Pericardium fibroblast (primary cell): ENCODE measurements around the gene FLNB. TPM values are rescaled to one million over a fixed set of nuclear protein-coding genes. Genes with fewer than 3 reads are reported as not detected.

Experiments used
- total RNA-seq: library from RNA; depleted of rRNA; stranded (reverse); fragments of >200 nt; gene quantifications from 2 replicates; pipeline ENCODE4 v1.2.3, GENCODE V29; 2015

Gene FLNB, protein sequence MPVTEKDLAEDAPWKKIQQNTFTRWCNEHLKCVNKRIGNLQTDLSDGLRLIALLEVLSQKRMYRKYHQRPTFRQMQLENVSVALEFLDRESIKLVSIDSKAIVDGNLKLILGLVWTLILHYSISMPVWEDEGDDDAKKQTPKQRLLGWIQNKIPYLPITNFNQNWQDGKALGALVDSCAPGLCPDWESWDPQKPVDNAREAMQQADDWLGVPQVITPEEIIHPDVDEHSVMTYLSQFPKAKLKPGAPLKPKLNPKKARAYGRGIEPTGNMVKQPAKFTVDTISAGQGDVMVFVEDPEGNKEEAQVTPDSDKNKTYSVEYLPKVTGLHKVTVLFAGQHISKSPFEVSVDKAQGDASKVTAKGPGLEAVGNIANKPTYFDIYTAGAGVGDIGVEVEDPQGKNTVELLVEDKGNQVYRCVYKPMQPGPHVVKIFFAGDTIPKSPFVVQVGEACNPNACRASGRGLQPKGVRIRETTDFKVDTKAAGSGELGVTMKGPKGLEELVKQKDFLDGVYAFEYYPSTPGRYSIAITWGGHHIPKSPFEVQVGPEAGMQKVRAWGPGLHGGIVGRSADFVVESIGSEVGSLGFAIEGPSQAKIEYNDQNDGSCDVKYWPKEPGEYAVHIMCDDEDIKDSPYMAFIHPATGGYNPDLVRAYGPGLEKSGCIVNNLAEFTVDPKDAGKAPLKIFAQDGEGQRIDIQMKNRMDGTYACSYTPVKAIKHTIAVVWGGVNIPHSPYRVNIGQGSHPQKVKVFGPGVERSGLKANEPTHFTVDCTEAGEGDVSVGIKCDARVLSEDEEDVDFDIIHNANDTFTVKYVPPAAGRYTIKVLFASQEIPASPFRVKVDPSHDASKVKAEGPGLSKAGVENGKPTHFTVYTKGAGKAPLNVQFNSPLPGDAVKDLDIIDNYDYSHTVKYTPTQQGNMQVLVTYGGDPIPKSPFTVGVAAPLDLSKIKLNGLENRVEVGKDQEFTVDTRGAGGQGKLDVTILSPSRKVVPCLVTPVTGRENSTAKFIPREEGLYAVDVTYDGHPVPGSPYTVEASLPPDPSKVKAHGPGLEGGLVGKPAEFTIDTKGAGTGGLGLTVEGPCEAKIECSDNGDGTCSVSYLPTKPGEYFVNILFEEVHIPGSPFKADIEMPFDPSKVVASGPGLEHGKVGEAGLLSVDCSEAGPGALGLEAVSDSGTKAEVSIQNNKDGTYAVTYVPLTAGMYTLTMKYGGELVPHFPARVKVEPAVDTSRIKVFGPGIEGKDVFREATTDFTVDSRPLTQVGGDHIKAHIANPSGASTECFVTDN (N-terminal part only)
- 70.8 and 85.5 TPM in 2 replicates for total RNA-seq

DNA sequence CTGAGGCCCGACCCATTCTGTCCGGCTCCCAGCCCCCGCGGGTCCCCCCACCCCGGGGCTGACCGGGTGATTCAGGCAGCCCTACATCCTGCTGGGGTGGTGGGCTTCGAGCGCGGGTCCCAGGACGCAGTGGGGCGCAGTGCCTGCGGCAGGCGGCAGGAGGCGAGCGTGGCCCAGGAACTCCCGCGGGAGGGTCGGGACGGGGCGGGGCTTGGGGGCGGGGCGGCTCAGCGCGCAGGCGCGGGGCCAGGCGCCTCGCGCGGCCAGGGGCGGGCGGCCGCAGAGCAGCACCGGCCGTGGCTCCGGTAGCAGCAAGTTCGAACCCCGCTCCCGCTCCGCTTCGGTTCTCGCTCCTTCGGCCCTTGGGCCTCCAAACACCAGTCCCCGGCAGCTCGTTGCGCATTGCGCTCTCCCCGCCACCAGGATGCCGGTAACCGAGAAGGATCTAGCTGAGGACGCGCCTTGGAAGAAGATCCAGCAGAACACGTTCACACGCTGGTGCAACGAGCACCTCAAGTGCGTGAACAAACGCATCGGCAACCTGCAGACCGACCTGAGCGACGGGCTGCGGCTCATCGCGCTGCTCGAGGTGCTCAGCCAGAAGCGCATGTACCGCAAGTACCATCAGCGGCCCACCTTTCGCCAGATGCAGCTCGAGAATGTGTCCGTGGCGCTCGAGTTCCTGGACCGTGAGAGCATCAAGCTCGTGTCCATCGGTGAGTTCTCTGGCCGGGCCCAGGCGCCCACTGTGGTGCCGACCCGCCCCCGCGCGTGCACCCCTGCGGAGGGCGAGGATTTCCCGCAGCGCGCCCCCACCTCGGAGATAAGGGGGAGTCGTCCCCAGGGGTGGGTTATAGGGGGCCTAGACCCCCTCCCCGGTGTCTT, at the start of gene FLNB:
FLNB (plus strand) TSS at position 282 of the 885 bp plus-strand sequence; CDS start at position 425, 143 bp downstream.

DNA sequence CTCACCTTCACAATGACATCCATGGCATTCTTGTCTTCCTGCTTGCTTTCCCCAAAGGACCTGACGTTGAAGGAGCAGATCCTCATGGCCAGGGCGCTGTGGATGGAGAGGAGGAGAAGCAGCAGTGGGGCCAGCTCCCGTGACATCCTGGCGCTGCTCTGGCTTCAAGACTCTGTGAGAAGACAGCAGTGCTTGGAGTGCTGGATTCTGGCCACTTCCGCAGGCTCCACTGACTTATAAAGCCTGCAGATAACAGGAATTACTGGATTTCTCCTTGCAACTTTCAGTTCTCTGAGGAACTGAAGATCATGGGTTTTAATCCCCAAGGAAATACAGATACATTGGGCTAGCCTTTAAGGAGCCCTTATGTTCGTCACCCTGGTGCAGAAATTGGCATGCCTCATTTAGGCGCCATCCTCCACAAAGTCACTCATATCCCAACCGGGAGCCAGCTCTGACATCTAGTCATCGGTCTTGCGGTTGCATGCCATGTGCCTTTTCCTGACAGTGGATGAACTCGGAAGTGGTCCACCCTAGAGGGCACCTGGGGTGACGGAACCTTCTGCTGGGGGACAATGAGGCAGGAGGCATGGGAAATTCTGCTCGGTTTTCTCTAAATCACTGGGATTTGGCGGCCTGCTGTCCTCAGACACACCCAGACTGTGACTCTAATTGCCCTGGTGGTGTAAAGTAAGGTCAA, 202.7 kb downstream of the FLNB start, which contains the start of gene DNASE1L3:
DNASE1L3 (minus strand) TSS at position 212 of the 700 bp plus-strand sequence; CDS start at position 146, 66 bp downstream.

Other genes starting within 250 kb of the FLNB start
- gene DNASE1L3, start 202.6 kb downstream of the FLNB start, total RNA-seq, result 0.35 TPM in 1 of 2 replicates, not detected in the other
- gene ABHD6, start 229.4 kb downstream of the FLNB start, total RNA-seq, result 3.2 and 6.2 TPM in 2 replicates